GM23338 (cell line): ENCODE data around the gene SAMHD1. TPM values are rescaled to one million over a fixed set of nuclear protein-coding genes. Genes with fewer than 3 reads are reported as not detected.

Source experiments
- ATAC-seq: fragments of 200-7000 bp; cut with Tn5 transposase; 3 replicates; pipeline ENCODE4 v1.9.1; 2020
- DNase-seq: peaks from one replicate; pipeline ENCODE4 v3.0.0-alpha.2; 2015; ENCODE audit warnings: low spot score
- H2AFZ ChIP-seq: fragments of 200-600 bp; sonication (generic); 2 replicates; pipeline ENCODE4 v1.8.0; 2016; ENCODE audit warnings: antibody characterized with exemption, mild to moderate bottlenecking, moderate library complexity
- H3F3A ChIP-seq: fragments of 200-600 bp; sonication (generic); replicated peaks from 2 replicates; pipeline ENCODE4 v1.8.0; 2017; ENCODE audit warnings: antibody characterized with exemption, mixed run types, low read depth
- H3K27ac ChIP-seq: fragments of 200-600 bp; sonication (generic); 2 replicates; pipeline ENCODE4 v1.6.1; 2016; ENCODE audit warnings: low read depth
- H3K27me3 ChIP-seq: fragments of 200-600 bp; sonication (generic); 2 replicates; pipeline ENCODE4 v1.8.0; 2016; ENCODE audit warnings: mild to moderate bottlenecking, mixed run types, moderate library complexity; ENCODE audit not compliant: insufficient read depth
- H3K36me3 ChIP-seq: fragments of 200-600 bp; sonication (generic); 2 replicates; pipeline ENCODE4 v1.8.0; 2016; ENCODE audit warnings: mild to moderate bottlenecking; ENCODE audit not compliant: insufficient read depth
- H3K4me1 ChIP-seq: fragments of 200-600 bp; sonication (generic); 2 replicates; pipeline ENCODE4 v1.8.0; 2016; ENCODE audit warnings: mild to moderate bottlenecking, moderate library complexity; ENCODE audit not compliant: insufficient read depth
- H3K4me2 ChIP-seq: fragments of 200-600 bp; sonication (generic); 2 replicates; pipeline ENCODE4 v1.7.1; 2017; ENCODE audit warnings: mixed run types
- H3K4me3 ChIP-seq: fragments of 200-600 bp; sonication (generic); 2 replicates; pipeline ENCODE4 v1.6.1; 2016; ENCODE audit warnings: mixed run types
- H3K79me2 ChIP-seq: fragments of 200-600 bp; sonication (generic); replicated peaks from 2 replicates; pipeline ENCODE4 v1.8.0; 2017; ENCODE audit warnings: mild to moderate bottlenecking; ENCODE audit not compliant: insufficient read depth
- H3K9me2 ChIP-seq: fragments of 200-600 bp; sonication (generic); 2 replicates; pipeline ENCODE4 v1.8.0; 2017; ENCODE audit not compliant: insufficient read depth
- H4K20me1 ChIP-seq: fragments of 200-600 bp; sonication (generic); replicated peaks from 2 replicates; pipeline ENCODE4 v1.8.0; 2017; ENCODE audit warnings: mild to moderate bottlenecking; ENCODE audit not compliant: insufficient read depth
- H3K27ac Mint-ChIP-seq: 2 replicates; pipeline ENCODE4 v1.8.0; 2020; ENCODE audit warnings: inconsistent platforms, mild to moderate bottlenecking, moderate library complexity, mixed read lengths
- H3K27me3 Mint-ChIP-seq: 3 replicates; pipeline ENCODE4 v1.8.0; 2022; ENCODE audit warnings: low read depth, mild to moderate bottlenecking, moderate library complexity, mixed read lengths, inconsistent platforms; ENCODE audit not compliant: insufficient read depth, poor library complexity
- H3K36me3 Mint-ChIP-seq: 3 replicates; pipeline ENCODE4 v1.8.0; 2021; ENCODE audit warnings: low read depth, mild to moderate bottlenecking, inconsistent platforms, moderate library complexity, mixed read lengths
- H3K4me1 Mint-ChIP-seq: 3 replicates; pipeline ENCODE4 v1.8.0; 2020; ENCODE audit warnings: mild to moderate bottlenecking, inconsistent platforms, mixed read lengths
- H3K4me3 Mint-ChIP-seq: 3 replicates; pipeline ENCODE4 v1.8.0; 2021; ENCODE audit warnings: moderate library complexity, mild to moderate bottlenecking, inconsistent platforms, mixed read lengths
- H3K9me3 Mint-ChIP-seq: 3 replicates; pipeline ENCODE4 v1.8.0; 2020; ENCODE audit warnings: moderate library complexity, mild to moderate bottlenecking, inconsistent platforms, mixed read lengths
- CREB1 ChIP-seq: fragments of 250-450 bp; sonication (Bioruptor Pico); IDR thresholded peaks from 2 replicates; pipeline ENCODE4 v1.5.0; 2020; ENCODE audit warnings: low read depth, mild to moderate bottlenecking, moderate library complexity
- EZH2 ChIP-seq: fragments of 200-600 bp; sonication (generic); IDR thresholded peaks from one replicate; pipeline ENCODE4 v1.8.0; 2017; ENCODE audit warnings: antibody characterized with exemption, mild to moderate bottlenecking, low read depth; ENCODE audit not compliant: unreplicated experiment
- JUNB ChIP-seq: IDR thresholded peaks from one replicate; pipeline ENCODE4 v1.6.1; 2016; ENCODE audit warnings: antibody characterized with exemption; ENCODE audit not compliant: unreplicated experiment
- NANOG ChIP-seq: IDR thresholded peaks from 2 replicates; pipeline ENCODE4 v1.6.1; 2016; ENCODE audit warnings: antibody characterized with exemption, borderline replicate concordance
- polyA plus RNA-seq: library from polyadenylated mRNA; unstranded; fragments of >200 nt; fragmentation: Nextera tagmentation; extraction: Ambion mirVana; gene quantifications from 2 replicates; pipeline ENCODE4 v1.2.1, GENCODE V29; 2016
- total RNA-seq: library from RNA; depleted of rRNA; stranded (reverse); fragments of >200 nt; shearing (Covaris generic); gene quantifications from 2 replicates; pipeline ENCODE4 v1.2.3, GENCODE V29; 2014
- TF ChIP-seq, protein P1 (sequence below), 2 experiments: fragments of 200-600 bp in 1 of 2; sonication (generic) in 1 of 2; conservative IDR thresholded peaks; 2 replicates each; pipeline versions ENCODE4 v1.5.1 to v1.6.1; 2016 to 2017; ENCODE audit warnings: antibody characterized with exemption in 2 of 2, low read depth in 2 of 2, mild to moderate bottlenecking in 2 of 2, moderate library complexity in 1 of 2
- TF ChIP-seq, protein P2 (sequence below): IDR thresholded peaks from one replicate; pipeline ENCODE4 v1.6.1; 2018; ENCODE audit warnings: antibody characterized with exemption; ENCODE audit not compliant: unreplicated experiment
- TF ChIP-seq, protein P3 (sequence below): fragments of 250-450 bp; sonication (Bioruptor Pico); IDR thresholded peaks from 2 replicates; pipeline ENCODE4 v1.5.0; 2020; ENCODE audit warnings: mild to moderate bottlenecking, moderate library complexity

SAMHD1 gene
- total and polyA plus RNA-seq, 2 experiments from 2014 or later = 21.9 to 45.4 TPM

DNA sequence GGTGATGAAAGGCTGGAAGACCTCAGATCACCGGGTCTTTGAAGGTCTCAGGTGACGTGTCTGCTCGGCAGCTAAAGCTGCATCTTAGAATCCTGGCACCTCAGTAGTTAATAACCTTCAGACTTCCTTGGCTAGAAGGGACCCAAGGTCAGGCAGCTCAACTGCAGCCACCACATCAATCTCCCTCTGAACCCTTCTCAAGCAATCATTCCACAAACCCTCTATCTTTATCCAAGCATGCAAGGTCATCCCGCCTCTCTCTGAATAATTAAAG, 92.3 kb downstream of the SAMHD1 start:
- peaks cover 10% of the 10 kb centered on the region for H4K20me1 ChIP-seq
- no peaks in the 10 kb centered on the region for H3F3A ChIP-seq
- DNase-seq (no peak), ATAC-seq (no peak)
- Mint-ChIP-seq H3K27ac (no peak overlapping the region), H3K36me3 (peaks cover 4% of the 10 kb centered on the region; the same call in 2 of the 3 replicates), H3K9me3 (no peaks in the 10 kb centered on the region), H3K4me3 (no peak overlapping the region), H3K4me1 (peaks cover 50% of the 10 kb centered on the region), H3K27me3 (peaks cover 16% of the 10 kb centered on the region)
- peaks cover 27% of the 10 kb centered on the region for H3K79me2 ChIP-seq
- H3K36me3 ChIP-seq = no peaks in the 10 kb centered on the region
- H3K4me1 ChIP-seq = peaks cover 15% of the 10 kb centered on the region; the same call in 1 of the 2 replicates
- no peak overlapping the region for H2AFZ ChIP-seq
- H3K9me2 ChIP-seq = no peaks in the 10 kb centered on the region
- H3K4me3 ChIP-seq = no peak overlapping the region
- H3K4me2 ChIP-seq = no peak overlapping the region
- TF ChIP-seq CREB1 (no peak), JUNB (no peak), EZH2 (no peak), NANOG (no peak)
- TF ChIP-seq, protein P1, sequence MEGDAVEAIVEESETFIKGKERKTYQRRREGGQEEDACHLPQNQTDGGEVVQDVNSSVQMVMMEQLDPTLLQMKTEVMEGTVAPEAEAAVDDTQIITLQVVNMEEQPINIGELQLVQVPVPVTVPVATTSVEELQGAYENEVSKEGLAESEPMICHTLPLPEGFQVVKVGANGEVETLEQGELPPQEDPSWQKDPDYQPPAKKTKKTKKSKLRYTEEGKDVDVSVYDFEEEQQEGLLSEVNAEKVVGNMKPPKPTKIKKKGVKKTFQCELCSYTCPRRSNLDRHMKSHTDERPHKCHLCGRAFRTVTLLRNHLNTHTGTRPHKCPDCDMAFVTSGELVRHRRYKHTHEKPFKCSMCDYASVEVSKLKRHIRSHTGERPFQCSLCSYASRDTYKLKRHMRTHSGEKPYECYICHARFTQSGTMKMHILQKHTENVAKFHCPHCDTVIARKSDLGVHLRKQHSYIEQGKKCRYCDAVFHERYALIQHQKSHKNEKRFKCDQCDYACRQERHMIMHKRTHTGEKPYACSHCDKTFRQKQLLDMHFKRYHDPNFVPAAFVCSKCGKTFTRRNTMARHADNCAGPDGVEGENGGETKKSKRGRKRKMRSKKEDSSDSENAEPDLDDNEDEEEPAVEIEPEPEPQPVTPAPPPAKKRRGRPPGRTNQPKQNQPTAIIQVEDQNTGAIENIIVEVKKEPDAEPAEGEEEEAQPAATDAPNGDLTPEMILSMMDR (conservative IDR thresholded peaks at IDR 0.05; ENCODE audit: low read depth in 2 of 2) = no peak
- TF ChIP-seq, protein P2, sequence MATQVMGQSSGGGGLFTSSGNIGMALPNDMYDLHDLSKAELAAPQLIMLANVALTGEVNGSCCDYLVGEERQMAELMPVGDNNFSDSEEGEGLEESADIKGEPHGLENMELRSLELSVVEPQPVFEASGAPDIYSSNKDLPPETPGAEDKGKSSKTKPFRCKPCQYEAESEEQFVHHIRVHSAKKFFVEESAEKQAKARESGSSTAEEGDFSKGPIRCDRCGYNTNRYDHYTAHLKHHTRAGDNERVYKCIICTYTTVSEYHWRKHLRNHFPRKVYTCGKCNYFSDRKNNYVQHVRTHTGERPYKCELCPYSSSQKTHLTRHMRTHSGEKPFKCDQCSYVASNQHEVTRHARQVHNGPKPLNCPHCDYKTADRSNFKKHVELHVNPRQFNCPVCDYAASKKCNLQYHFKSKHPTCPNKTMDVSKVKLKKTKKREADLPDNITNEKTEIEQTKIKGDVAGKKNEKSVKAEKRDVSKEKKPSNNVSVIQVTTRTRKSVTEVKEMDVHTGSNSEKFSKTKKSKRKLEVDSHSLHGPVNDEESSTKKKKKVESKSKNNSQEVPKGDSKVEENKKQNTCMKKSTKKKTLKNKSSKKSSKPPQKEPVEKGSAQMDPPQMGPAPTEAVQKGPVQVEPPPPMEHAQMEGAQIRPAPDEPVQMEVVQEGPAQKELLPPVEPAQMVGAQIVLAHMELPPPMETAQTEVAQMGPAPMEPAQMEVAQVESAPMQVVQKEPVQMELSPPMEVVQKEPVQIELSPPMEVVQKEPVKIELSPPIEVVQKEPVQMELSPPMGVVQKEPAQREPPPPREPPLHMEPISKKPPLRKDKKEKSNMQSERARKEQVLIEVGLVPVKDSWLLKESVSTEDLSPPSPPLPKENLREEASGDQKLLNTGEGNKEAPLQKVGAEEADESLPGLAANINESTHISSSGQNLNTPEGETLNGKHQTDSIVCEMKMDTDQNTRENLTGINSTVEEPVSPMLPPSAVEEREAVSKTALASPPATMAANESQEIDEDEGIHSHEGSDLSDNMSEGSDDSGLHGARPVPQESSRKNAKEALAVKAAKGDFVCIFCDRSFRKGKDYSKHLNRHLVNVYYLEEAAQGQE = no peak
- TF ChIP-seq, protein P3, sequence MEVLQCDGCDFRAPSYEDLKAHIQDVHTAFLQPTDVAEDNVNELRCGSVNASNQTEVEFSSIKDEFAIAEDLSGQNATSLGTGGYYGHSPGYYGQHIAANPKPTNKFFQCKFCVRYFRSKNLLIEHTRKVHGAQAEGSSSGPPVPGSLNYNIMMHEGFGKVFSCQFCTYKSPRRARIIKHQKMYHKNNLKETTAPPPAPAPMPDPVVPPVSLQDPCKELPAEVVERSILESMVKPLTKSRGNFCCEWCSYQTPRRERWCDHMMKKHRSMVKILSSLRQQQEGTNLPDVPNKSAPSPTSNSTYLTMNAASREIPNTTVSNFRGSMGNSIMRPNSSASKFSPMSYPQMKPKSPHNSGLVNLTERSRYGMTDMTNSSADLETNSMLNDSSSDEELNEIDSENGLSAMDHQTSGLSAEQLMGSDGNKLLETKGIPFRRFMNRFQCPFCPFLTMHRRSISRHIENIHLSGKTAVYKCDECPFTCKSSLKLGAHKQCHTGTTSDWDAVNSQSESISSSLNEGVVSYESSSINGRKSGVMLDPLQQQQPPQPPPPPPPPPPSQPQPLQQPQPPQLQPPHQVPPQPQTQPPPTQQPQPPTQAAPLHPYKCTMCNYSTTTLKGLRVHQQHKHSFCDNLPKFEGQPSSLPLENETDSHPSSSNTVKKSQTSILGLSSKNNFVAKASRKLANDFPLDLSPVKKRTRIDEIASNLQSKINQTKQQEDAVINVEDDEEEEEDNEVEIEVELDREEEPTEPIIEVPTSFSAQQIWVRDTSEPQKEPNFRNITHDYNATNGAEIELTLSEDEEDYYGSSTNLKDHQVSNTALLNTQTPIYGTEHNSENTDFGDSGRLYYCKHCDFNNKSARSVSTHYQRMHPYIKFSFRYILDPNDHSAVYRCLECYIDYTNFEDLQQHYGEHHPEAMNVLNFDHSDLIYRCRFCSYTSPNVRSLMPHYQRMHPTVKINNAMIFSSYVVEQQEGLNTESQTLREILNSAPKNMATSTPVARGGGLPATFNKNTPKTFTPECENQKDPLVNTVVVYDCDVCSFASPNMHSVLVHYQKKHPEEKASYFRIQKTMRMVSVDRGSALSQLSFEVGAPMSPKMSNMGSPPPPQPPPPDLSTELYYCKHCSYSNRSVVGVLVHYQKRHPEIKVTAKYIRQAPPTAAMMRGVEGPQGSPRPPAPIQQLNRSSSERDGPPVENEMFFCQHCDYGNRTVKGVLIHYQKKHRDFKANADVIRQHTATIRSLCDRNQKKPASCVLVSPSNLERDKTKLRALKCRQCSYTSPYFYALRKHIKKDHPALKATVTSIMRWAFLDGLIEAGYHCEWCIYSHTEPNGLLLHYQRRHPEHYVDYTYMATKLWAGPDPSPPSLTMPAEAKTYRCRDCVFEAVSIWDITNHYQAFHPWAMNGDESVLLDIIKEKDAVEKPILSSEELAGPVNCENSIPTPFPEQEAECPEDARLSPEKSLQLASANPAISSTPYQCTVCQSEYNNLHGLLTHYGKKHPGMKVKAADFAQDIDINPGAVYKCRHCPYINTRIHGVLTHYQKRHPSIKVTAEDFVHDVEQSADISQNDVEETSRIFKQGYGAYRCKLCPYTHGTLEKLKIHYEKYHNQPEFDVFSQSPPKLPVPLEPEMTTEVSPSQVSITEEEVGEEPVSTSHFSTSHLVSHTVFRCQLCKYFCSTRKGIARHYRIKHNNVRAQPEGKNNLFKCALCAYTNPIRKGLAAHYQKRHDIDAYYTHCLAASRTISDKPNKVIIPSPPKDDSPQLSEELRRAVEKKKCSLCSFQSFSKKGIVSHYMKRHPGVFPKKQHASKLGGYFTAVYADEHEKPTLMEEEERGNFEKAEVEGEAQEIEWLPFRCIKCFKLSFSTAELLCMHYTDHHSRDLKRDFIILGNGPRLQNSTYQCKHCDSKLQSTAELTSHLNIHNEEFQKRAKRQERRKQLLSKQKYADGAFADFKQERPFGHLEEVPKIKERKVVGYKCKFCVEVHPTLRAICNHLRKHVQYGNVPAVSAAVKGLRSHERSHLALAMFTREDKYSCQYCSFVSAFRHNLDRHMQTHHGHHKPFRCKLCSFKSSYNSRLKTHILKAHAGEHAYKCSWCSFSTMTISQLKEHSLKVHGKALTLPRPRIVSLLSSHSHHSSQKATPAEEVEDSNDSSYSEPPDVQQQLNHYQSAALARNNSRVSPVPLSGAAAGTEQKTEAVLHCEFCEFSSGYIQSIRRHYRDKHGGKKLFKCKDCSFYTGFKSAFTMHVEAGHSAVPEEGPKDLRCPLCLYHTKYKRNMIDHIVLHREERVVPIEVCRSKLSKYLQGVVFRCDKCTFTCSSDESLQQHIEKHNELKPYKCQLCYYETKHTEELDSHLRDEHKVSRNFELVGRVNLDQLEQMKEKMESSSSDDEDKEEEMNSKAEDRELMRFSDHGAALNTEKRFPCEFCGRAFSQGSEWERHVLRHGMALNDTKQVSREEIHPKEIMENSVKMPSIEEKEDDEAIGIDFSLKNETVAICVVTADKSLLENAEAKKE (CRISPR knock-in tag) = no peak
- no peak overlapping the region for H3K27ac ChIP-seq
- H3K27me3 ChIP-seq = peaks cover 16% of the 10 kb centered on the region
